Liver (tissue), 9 donors: ENCODE measurements around the gene LDLRAD4. TPM values are rescaled to one million over a fixed set of nuclear protein-coding genes. Genes with fewer than 3 reads are reported as not detected.

Experiments used
- DNase-seq: peaks from one replicate; pipeline ENCODE4 v3.0.0-alpha.2; 2017; ENCODE audit warnings: low spot score
- H3K27ac ChIP-seq, 2 donors: one replicate each; pipeline ENCODE4 v1.7.0; 2013; ENCODE audit warnings: inconsistent platforms in 2 of 2, low read length in 2 of 2, control low read depth in 1 of 2, low read depth in 1 of 2, mild to moderate bottlenecking in 1 of 2
- H3K27me3 ChIP-seq, 4 donors: one replicate each; pipeline versions ENCODE4 v1.6.1 to v1.7.0; 2013; ENCODE audit warnings: low read length in 3 of 4, inconsistent platforms in 1 of 4, mild to moderate bottlenecking in 1 of 4, moderate library complexity in 1 of 4; ENCODE audit not compliant: control insufficient read depth in 4 of 4, insufficient read depth in 4 of 4
- H3K36me3 ChIP-seq, 4 donors: one replicate each; pipeline versions ENCODE4 v1.6.1 to v1.7.0; 2013; ENCODE audit warnings: low read length in 3 of 4, mild to moderate bottlenecking in 3 of 4, low read depth in 1 of 4, moderate library complexity in 1 of 4; ENCODE audit not compliant: control insufficient read depth in 4 of 4, insufficient read depth in 3 of 4
- H3K4me1 ChIP-seq, 4 donors: one replicate each; pipeline versions ENCODE4 v1.6.1 to v1.7.0; 2013; ENCODE audit warnings: low read length in 3 of 4, mild to moderate bottlenecking in 3 of 4, moderate library complexity in 1 of 4; ENCODE audit not compliant: control insufficient read depth in 4 of 4, insufficient read depth in 4 of 4
- H3K4me3 ChIP-seq, 3 donors: one replicate each; pipeline versions ENCODE4 v1.6.1 to v1.7.0; 2013; ENCODE audit warnings: low read length in 3 of 3, control low read depth in 1 of 3, low read depth in 1 of 3, mild to moderate bottlenecking in 1 of 3
- H3K9ac ChIP-seq, 2 donors: one replicate each; pipeline ENCODE4 v1.7.0; 2013; ENCODE audit warnings: low read length in 2 of 2, mild to moderate bottlenecking in 2 of 2, moderate library complexity in 2 of 2, control low read depth in 1 of 2, low read depth in 1 of 2
- H3K9me3 ChIP-seq, 4 donors: one replicate each; pipeline versions ENCODE4 v1.6.1 to v1.7.0; 2013; ENCODE audit warnings: low read length in 3 of 4; ENCODE audit not compliant: control insufficient read depth in 4 of 4
- EGR1 ChIP-seq, 2 donors: IDR thresholded peaks; 2 replicates each; pipeline ENCODE4 v1.6.1; 2016 to 2018; ENCODE audit warnings: antibody characterized with exemption in 2 of 2, low read depth in 2 of 2
- FOXA1 ChIP-seq: IDR thresholded peaks from 2 replicates; pipeline ENCODE4 v1.6.1; 2016; ENCODE audit warnings: antibody characterized with exemption
- FOXA2 ChIP-seq: IDR thresholded peaks from 2 replicates; pipeline ENCODE4 v1.6.1; 2016; ENCODE audit warnings: antibody characterized with exemption
- GABPA ChIP-seq, 2 donors: IDR thresholded peaks in 1 of 2; conservative IDR thresholded peaks in 1 of 2; 2 replicates each; pipeline ENCODE4 v1.6.1; 2016; ENCODE audit warnings: antibody characterized with exemption in 2 of 2, mild to moderate bottlenecking in 1 of 2, moderate library complexity in 1 of 2
- HNF4A ChIP-seq, 2 donors: conservative IDR thresholded peaks; 2 replicates each; pipeline ENCODE4 v1.6.1; 2016; ENCODE audit warnings: antibody characterized with exemption in 2 of 2, mild to moderate bottlenecking in 2 of 2
- HNF4G ChIP-seq: IDR thresholded peaks from 2 replicates; pipeline ENCODE4 v1.6.1; 2016; ENCODE audit warnings: antibody characterized with exemption
- JUND ChIP-seq, 2 donors: IDR thresholded peaks; 2 replicates each; pipeline ENCODE4 v1.6.1; 2016; ENCODE audit warnings: antibody characterized with exemption in 2 of 2
- NR2F2 ChIP-seq: IDR thresholded peaks from 2 replicates; pipeline ENCODE4 v1.6.1; 2016; ENCODE audit warnings: antibody characterized with exemption
- RAD21 ChIP-seq, 2 donors: IDR thresholded peaks; 2 replicates each; pipeline ENCODE4 v1.6.1; 2016; ENCODE audit warnings: antibody characterized with exemption in 2 of 2, mild to moderate bottlenecking in 2 of 2
- RXRA ChIP-seq, 2 donors: IDR thresholded peaks; 2 replicates each; pipeline ENCODE4 v1.6.1; 2017 to 2018; ENCODE audit warnings: antibody characterized with exemption in 2 of 2, mild to moderate bottlenecking in 1 of 2
- SP1 ChIP-seq: IDR thresholded peaks from 2 replicates; pipeline ENCODE4 v1.6.1; 2018; ENCODE audit warnings: antibody characterized with exemption, mild to moderate bottlenecking
- TAF1 ChIP-seq: conservative IDR thresholded peaks from 2 replicates; pipeline ENCODE4 v1.6.1; 2016; ENCODE audit warnings: antibody characterized with exemption, mild to moderate bottlenecking
- YY1 ChIP-seq: IDR thresholded peaks from 2 replicates; pipeline ENCODE4 v1.6.1; 2016; ENCODE audit warnings: antibody characterized with exemption, mild to moderate bottlenecking
- WGBS: extraction: QIAGEN DNeasy Blood & Tissue Kit; methylation state at CpG from one replicate; pipeline ENCODE4 v1.1.7; 2013; 5-methylcytosine and 5-hydroxymethylcytosine counted together
- polyA plus RNA-seq, 2 donors: library from polyadenylated mRNA; stranded (reverse) in 1 of 2; unstranded in 1 of 2; fragments of 200-250 nt in 1 of 2; fragments of >200 nt in 1 of 2; fragmentation: Nextera tagmentation in 1 of 2; extraction: Ambion mirVana in 1 of 2; gene quantifications; one replicate each; pipeline versions ENCODE4 v1.2.1 to v1.2.3, GENCODE V29; 2013 to 2015
- total RNA-seq, 2 donors: library from RNA; depleted of rRNA; stranded (reverse); fragments of >200 nt; gene quantifications; one replicate each; pipeline ENCODE4 v1.2.3, GENCODE V29; 2014
- TF ChIP-seq, protein P1 (sequence below): IDR thresholded peaks from 2 replicates; pipeline ENCODE4 v1.6.1; 2016; ENCODE audit warnings: antibody characterized with exemption
- TF ChIP-seq, protein P2 (sequence below): IDR thresholded peaks from 2 replicates; pipeline ENCODE4 v1.6.1; 2016; ENCODE audit warnings: antibody characterized with exemption
- TF ChIP-seq, protein P3 (sequence below): IDR thresholded peaks from 2 replicates; pipeline ENCODE4 v1.6.1; 2016; ENCODE audit warnings: antibody characterized with exemption, mild to moderate bottlenecking
- TF ChIP-seq, protein P4 (sequence below): IDR thresholded peaks from 2 replicates; pipeline ENCODE4 v1.6.1; 2016; ENCODE audit warnings: antibody characterized with exemption
- TF ChIP-seq, protein P5 (sequence below): fragments of 150-350 bp; IDR thresholded peaks from 2 replicates; pipeline ENCODE4 v1.5.1; 2017; ENCODE audit warnings: improper control_type of control experiment, low read depth, low read length; ENCODE audit not compliant: missing input control
- donor health status: healthy.
- donor health status: healthy.
- donor health status: healthy.
- donor health status: healthy.
- donor health status: healthy.

LDLRAD4 gene
- total and polyA plus RNA-seq, 4 donors, result 4.8 to 41.7 (median 12.7) TPM

DNA sequence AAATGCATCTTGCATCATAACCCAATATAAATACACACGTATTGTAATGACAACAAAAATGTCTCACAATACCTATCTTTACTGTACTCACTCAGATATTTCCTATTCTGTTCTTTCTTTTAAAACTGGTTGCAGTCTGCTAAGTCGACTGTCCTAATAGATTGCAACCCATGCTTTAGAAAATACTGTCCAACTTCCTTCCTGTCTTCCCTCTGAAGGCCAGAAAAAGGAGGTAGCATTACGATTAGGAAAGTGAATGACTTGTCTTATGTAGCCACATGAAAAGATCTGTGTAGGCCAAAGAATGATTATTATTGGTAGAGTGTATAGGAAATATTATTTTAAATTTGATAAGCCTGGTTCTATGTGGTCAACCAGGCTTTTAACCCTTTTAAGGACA lies 373.7 kb downstream of the LDLRAD4 start:
- H3K36me3 ChIP-seq, result no peaks in the 10 kb centered on the region
- no peak overlapping the region for H3K27ac ChIP-seq
- no peak for TF ChIP-seq NR2F2
- TF ChIP-seq, protein P1, sequence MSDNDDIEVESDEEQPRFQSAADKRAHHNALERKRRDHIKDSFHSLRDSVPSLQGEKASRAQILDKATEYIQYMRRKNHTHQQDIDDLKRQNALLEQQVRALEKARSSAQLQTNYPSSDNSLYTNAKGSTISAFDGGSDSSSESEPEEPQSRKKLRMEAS, result no peak
- no peak for TF ChIP-seq SP1
- no peak for TF ChIP-seq GABPA (IDR thresholded peaks at IDR 0.05 in 1 of 2, conservative IDR thresholded peaks at IDR 0.05 in 1 of 2)
- TF ChIP-seq, protein P2, sequence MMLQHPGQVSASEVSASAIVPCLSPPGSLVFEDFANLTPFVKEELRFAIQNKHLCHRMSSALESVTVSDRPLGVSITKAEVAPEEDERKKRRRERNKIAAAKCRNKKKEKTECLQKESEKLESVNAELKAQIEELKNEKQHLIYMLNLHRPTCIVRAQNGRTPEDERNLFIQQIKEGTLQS, result no peak
- no peak for TF ChIP-seq TAF1
- TF ChIP-seq, protein P3, sequence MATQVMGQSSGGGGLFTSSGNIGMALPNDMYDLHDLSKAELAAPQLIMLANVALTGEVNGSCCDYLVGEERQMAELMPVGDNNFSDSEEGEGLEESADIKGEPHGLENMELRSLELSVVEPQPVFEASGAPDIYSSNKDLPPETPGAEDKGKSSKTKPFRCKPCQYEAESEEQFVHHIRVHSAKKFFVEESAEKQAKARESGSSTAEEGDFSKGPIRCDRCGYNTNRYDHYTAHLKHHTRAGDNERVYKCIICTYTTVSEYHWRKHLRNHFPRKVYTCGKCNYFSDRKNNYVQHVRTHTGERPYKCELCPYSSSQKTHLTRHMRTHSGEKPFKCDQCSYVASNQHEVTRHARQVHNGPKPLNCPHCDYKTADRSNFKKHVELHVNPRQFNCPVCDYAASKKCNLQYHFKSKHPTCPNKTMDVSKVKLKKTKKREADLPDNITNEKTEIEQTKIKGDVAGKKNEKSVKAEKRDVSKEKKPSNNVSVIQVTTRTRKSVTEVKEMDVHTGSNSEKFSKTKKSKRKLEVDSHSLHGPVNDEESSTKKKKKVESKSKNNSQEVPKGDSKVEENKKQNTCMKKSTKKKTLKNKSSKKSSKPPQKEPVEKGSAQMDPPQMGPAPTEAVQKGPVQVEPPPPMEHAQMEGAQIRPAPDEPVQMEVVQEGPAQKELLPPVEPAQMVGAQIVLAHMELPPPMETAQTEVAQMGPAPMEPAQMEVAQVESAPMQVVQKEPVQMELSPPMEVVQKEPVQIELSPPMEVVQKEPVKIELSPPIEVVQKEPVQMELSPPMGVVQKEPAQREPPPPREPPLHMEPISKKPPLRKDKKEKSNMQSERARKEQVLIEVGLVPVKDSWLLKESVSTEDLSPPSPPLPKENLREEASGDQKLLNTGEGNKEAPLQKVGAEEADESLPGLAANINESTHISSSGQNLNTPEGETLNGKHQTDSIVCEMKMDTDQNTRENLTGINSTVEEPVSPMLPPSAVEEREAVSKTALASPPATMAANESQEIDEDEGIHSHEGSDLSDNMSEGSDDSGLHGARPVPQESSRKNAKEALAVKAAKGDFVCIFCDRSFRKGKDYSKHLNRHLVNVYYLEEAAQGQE, result no peak
- TF ChIP-seq, protein P4, sequence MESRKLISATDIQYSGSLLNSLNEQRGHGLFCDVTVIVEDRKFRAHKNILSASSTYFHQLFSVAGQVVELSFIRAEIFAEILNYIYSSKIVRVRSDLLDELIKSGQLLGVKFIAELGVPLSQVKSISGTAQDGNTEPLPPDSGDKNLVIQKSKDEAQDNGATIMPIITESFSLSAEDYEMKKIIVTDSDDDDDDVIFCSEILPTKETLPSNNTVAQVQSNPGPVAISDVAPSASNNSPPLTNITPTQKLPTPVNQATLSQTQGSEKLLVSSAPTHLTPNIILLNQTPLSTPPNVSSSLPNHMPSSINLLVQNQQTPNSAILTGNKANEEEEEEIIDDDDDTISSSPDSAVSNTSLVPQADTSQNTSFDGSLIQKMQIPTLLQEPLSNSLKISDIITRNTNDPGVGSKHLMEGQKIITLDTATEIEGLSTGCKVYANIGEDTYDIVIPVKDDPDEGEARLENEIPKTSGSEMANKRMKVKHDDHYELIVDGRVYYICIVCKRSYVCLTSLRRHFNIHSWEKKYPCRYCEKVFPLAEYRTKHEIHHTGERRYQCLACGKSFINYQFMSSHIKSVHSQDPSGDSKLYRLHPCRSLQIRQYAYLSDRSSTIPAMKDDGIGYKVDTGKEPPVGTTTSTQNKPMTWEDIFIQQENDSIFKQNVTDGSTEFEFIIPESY, result no peak
- no peak for DNase-seq
- H3K9ac ChIP-seq, result no peak overlapping the region
- no peaks in the 10 kb centered on the region for H3K27me3 ChIP-seq
- no peak overlapping the region for H3K4me3 ChIP-seq
- 54% methylated on average over 3 of the region's 3 CpGs for WGBS
- H3K9me3 ChIP-seq, result peaks cover 0 to 6% (median 3%) of the 10 kb centered on the region in 4 donors
- no peaks in the 10 kb centered on the region for H3K4me1 ChIP-seq

DNA sequence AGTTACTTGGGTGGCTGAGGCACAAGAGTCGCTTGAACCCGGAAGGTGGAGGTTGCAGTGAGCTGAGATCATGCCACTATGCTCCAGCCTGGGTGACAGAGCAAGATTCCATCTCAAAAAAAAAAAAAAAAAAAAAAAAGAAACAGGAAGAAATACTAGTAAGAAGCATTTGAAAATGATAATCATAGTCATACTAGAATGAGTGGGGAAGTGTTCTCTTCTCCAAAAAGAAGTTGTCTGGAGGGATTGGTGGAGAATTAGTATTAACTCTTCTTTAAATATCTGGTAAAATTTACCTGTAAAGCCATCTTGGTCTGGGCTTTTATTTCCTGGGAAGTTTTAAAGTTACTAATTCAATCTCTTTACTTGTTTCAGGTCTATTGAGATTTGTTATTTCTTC lies 376.0 kb downstream of the LDLRAD4 start:
- Histone ChIP-seq H3K9me3 (peaks cover 0 to 8% (median 4%) of the 10 kb centered on the region in 4 donors), H3K27ac (no peak overlapping the region), H3K36me3 (no peaks in the 10 kb centered on the region), H3K9ac (no peak overlapping the region), H3K4me1 (no peaks in the 10 kb centered on the region), H3K4me3 (no peak overlapping the region), H3K27me3 (no peaks in the 10 kb centered on the region)
- WGBS, result 99% methylated on average over 2 of the region's 2 CpGs
- no peak for DNase-seq
- TF ChIP-seq EGR1 (IDR thresholded peaks at IDR 0.05; ENCODE audit: low read depth in 2 of 2), result no peak
- TF ChIP-seq, protein P5, sequence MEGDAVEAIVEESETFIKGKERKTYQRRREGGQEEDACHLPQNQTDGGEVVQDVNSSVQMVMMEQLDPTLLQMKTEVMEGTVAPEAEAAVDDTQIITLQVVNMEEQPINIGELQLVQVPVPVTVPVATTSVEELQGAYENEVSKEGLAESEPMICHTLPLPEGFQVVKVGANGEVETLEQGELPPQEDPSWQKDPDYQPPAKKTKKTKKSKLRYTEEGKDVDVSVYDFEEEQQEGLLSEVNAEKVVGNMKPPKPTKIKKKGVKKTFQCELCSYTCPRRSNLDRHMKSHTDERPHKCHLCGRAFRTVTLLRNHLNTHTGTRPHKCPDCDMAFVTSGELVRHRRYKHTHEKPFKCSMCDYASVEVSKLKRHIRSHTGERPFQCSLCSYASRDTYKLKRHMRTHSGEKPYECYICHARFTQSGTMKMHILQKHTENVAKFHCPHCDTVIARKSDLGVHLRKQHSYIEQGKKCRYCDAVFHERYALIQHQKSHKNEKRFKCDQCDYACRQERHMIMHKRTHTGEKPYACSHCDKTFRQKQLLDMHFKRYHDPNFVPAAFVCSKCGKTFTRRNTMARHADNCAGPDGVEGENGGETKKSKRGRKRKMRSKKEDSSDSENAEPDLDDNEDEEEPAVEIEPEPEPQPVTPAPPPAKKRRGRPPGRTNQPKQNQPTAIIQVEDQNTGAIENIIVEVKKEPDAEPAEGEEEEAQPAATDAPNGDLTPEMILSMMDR, result no peak
- no peak for TF ChIP-seq JUND (IDR thresholded peaks at IDR 0.05)
- TF ChIP-seq RAD21 (IDR thresholded peaks at IDR 0.05), result no peak
- TF ChIP-seq NR2F2, result no peak
- TF ChIP-seq YY1, result no peak
- no peak for TF ChIP-seq TAF1
- TF ChIP-seq HNF4G, result no peak
- TF ChIP-seq SP1, result no peak
- TF ChIP-seq, protein P1, result no peak
- TF ChIP-seq, protein P4, result no peak
- TF ChIP-seq RXRA (IDR thresholded peaks at IDR 0.05), result no peak
- TF ChIP-seq HNF4A (conservative IDR thresholded peaks at IDR 0.05), result no peak
- no peak for TF ChIP-seq FOXA1
- TF ChIP-seq, protein P2, result no peak
- TF ChIP-seq FOXA2, result no peak
- TF ChIP-seq GABPA (IDR thresholded peaks at IDR 0.05 in 1 of 2, conservative IDR thresholded peaks at IDR 0.05 in 1 of 2), result no peak
